ENCODE data around the gene CAMKMT.
"Not testable (repeated sequence)": the region's sequence is repeated elsewhere in the genome, so short reads cannot be mapped to it uniquely, and the experiment has no call there.

CAMKMT gene

DNA sequence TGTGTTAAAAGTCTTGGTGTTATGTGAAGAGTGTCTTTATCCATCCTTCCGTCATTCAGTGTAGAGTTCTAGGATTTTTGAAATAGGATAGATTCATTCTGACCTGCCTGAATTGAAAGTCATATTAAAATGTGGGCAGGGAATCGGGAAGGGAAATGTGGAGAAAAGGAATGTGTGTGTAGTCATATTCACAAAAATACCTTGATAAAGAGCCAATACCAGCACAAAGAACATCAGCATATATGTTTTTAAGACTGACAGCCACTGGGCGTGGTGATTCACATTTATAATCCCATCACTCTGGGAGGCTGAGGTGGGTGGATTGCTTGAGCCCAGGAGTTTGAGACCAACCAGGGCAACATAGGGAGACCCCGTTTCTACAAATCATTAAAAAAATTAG is 188.1 kb downstream of the CAMKMT start:
- DNase-seq (ENCODE audit: low read depth, low spot score): no peak

DNA sequence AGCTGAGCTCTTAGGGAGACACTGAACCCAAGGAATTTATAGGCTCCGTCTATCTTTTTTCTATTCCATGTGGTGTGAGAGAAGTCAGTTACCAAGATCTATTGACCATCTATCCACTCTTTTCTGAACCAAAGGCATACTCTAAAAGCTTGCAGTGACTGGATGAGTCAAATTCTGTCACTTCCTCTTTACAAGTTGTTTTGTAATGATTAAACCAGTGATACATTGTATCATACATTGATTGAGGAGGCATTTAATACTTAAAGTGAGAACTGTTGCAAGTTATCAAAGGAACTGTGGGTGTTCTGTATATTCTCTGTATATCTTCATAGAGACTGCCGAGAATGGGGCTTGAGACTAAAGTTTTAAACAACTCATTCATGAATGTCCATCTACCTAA is 188.8 kb downstream of the CAMKMT start:
- DNase-seq (ENCODE audit: low read depth, low spot score): no peak

DNA sequence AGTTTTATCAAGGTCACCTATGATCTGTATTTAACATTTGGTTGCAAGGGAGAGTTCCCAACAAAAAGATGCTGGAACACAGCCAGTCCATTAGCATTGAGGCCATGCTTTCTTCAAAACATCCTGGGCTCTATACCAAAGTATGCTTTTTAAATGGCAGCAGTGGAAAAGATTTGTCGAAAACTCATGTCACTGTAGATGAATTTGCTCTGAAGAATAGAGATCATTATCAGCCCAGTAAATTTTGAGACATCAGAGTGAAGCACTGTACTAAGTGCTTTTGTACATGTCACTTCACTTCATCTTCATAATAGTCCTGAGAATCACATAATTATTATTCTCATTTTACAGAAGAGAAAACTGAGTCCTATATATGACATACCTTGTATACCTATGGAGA is 189.8 kb downstream of the CAMKMT start:
- no peak for DNase-seq (ENCODE audit: low read depth, low spot score)

DNA sequence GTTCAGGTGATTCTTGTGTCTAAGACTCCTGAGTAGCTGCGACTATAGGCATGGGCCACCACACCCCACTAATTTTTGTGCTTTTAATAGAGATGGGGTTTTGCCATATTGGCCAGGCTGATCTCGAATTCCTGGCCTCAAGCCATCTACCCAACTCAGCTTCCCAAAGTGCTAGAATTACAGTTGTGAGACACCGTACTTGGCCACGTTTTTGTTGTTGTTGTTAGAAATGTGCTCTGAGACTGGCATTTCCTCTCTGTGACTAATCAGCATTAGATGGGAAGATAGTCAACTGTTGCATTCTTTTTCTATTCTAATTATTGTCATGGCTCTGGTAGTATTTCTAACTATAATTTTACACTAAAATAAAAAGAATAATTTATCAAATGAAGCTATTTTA is 191.7 kb downstream of the CAMKMT start:
- no peak for DNase-seq (ENCODE audit: low read depth, low spot score)

DNA sequence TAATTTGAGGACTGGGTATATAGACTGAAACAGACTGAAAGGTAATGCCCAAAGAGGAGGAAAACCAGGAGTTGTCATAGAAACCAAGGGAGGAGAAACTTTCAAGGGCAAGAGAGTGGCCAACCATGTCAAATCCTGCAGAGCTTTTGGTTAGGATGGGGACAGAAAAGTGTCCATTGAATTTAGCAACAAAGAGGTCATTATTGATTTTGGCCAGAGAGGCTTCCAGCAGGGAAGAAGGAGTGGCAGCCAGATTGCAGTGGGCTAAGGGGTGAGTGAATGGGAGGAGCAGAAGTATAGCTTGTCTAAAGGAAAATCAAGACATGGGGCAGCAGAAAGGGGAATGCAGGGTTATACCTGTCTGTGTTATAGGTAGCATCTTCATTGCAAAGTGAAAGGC is 194.0 kb downstream of the CAMKMT start:
- DNase-seq (ENCODE audit: low read depth, low spot score): no peak

DNA sequence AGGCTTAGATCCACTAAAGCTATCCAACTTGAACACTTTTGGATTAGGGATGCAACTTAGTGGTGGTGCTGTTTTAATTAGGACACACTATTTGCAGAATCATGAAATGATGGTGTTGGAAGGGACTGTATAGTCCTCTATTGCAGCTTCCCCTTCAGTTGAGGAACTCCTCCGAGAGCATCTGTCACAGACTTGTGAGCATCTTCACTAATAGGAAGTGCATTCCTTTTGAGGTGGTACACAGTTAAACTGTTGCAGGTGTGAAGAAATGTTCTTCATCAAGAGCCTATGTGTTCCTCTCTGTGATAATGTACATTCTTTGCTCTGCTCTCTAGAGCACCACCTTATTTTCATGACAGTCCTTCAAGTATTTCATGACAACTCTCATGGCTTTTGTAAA is 197.4 kb downstream of the CAMKMT start:
- no peak for DNase-seq (ENCODE audit: low read depth, low spot score)

DNA sequence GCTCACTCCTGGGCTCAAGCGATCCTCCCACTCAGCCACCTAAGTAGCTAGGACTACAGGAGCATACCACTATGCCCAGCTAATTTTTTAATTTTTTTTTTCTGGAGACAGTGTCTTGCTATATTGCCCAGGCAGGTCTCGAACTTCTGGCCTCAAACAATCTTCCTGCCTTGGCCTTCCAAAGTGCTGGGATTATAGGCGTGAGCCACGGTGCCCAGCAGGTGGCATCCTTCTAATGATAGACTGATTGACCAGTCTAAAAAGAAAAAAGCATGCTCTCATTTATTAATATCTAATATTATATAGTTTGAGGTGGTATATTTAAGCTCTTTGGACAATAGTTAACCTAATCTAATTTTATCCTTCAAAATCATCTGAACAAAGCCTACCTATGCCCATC is 198.6 kb downstream of the CAMKMT start:
- DNase-seq (ENCODE audit: low read depth, low spot score): no peak

DNA sequence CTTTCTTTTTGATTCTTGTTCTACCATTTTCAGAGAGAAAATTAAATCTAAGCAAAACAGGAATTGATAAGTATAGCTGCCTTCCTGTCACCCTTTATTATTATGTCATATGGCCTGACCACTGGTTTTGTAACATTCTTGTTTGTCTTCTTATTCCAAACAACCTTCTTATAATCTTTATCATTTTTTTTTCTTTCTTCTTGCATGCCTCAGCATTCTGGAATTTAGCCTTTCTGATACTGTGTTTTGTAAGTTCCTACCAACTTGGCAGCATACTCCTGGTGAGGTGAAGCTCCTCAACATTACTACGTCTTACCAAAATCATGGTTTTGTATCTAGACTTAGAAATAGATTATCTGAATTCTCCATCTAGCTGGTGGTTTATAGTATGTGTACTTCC is 199.2 kb downstream of the CAMKMT start:
- DNase-seq (ENCODE audit: low read depth, low spot score): no peak

DNA sequence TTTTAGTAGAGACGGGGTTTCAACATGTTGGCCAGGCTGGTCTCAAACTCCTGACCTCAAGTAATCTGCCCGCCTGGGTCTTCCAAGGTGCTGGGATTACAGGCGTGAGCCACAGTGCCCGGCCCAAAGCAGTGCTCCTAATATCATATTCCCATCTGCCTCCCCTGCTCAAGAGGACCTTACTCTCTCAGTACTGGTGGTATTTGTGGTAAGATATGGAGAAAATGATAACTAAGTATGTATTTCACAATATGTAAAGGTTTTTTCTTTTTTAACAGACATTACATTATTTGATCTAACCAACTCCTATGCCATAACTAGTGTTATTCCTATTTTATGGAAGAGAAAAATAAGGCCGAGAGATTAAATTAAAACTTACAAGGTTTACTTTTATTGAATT is 201.0 kb downstream of the CAMKMT start:
- DNase-seq (ENCODE audit: low read depth, low spot score): no peak

DNA sequence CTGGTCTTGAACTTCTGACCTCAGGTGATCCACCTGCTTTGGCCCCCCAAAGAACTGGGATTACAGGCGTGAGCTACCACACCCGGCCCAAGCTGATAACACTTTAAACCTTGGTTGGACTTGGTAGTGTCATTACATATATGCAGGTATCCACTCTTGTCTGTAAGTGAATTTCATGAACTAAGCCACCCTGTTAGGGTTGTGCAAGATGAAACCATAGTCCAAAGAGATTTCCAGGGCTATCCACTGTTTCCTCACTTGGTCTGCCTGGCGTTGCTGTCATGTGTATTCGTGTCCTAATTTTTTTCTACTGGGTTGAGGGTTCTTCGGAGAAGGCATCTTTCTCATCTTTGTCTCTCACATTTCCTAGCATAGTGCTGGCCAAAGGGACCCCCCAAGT is 203.0 kb downstream of the CAMKMT start:
- DNase-seq (ENCODE audit: low read depth, low spot score): no peak

DNA sequence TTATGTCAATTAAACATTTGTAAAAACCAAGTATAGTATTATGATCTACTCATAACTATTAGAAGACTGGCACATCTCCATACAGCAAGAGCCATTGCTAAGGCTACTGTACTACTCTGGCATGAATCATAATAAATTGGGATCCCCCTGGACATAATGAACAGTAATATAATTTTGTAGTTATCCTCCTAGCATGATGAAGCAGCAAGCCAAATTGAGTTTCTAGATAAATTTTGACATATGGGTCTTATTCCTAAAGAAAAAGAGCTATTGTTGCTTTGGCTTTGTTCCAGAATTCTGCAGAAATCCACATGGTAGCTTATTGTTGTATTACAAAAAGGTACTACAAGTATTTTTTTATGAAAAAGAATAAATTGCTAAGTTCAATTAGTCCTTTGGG is 204.3 kb downstream of the CAMKMT start:
- no peak for DNase-seq (ENCODE audit: low read depth, low spot score)

DNA sequence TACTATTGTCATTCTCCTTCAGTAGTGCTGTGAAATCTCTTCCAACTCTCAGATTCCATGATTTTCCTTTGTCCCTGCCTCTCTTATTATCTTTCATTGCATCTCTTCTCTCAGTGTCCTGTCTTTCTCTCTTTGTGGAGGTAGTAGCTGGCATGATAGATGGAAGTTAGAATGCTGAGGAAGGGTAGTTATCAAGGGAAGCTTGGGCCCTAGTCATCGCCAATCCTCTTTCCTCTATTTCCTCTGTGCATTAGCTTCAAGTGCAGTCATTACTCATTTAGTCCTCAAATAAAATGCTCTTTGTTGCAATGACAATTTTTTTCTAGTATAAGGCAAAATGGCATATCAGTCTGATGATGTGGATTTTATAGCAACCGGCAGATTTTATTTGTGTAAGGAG is 207.7 kb downstream of the CAMKMT start:
- DNase-seq (ENCODE audit: low read depth, low spot score): no peak

DNA sequence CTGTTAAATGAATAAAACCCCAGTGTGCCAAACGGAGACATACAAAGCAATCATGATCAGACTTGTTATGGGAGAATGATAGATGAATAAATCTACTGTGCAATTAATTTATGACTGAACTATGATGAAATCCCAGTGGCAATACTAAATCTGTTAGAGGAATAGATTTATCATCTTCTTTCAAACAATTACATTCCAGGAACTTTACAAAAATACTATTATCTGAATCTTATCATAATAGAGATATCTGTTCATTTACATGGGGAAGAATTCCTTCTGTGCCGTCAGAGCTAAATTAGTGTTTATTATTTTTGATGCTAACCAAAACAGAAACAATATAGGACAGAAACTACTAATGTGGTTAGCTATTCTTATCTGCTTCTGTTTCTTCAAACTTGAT is 208.5 kb downstream of the CAMKMT start:
- no peak for DNase-seq (ENCODE audit: low read depth, low spot score)

DNA sequence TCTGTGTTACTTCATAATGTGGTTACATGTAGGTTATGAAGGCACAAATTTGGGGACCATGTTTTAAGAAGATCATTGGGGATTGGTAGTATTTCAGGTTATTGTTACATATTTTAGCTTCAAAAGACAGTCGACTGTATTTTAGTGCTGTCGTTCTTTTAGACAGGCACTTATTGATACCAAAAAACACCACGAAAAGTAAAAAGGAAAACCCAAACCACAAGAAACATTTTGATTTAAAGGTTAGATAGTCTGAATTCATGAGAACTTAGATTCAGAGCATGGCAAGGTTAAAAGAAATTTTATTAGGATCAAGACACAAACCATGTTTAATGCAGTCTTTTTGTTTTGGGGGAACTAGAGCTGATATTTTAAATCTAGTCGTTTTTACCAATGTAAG is 209.0 kb downstream of the CAMKMT start:
- no peak for DNase-seq (ENCODE audit: low read depth, low spot score)

DNA sequence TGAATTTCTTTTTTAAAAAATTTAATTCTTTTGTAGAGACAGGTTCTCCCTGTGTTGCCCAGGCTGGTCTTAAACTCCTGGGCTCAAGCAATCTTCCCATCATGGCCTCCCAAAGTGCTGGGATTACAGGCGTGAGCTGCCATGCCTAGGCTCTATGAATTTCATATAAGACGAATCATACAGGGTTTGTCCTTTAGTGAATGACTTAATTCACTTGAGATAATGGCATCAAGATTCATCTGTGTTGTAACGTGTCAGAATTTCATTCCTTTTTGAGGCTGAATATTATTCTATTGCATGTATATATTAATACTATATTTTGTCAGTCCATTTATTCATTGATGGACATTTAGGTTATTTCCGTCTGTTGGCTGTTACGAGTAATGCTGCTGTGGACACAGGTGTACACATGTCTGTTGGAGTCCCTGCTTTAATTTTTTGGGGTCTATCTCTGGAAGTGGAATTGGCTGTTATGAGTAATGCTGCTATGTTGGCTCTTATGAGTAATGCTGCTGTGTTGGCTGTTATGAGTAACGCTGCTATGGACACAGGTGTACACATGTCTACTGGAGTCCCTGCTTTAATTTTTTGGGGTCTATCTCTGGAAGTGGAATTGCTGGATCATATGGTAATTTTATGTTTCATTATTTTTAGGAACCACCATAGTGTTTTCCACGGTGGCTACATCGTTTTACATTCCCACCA is 210.6 kb downstream of the CAMKMT start:
- DNase-seq (ENCODE audit: low read depth, low spot score): no peak

DNA sequence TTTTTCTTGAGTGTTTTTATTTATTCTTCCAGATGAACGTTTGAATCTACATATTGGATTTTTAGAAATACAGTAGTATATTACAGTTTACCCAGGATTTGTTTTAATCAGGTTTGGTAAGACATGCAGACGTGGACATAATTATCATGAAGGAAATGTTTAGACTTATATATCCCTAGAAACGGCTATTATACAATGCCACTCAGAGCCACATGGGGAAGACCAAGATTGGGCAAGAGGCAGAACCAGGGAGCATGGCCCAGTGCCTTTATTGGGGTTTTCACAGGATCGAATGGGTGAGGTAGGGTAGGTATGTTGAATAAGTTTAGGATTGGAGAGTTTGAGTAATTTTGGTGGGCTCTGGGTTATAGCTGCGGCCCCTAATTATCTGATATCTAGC is 212.2 kb downstream of the CAMKMT start:
- no peak for DNase-seq (ENCODE audit: low read depth, low spot score)

DNA sequence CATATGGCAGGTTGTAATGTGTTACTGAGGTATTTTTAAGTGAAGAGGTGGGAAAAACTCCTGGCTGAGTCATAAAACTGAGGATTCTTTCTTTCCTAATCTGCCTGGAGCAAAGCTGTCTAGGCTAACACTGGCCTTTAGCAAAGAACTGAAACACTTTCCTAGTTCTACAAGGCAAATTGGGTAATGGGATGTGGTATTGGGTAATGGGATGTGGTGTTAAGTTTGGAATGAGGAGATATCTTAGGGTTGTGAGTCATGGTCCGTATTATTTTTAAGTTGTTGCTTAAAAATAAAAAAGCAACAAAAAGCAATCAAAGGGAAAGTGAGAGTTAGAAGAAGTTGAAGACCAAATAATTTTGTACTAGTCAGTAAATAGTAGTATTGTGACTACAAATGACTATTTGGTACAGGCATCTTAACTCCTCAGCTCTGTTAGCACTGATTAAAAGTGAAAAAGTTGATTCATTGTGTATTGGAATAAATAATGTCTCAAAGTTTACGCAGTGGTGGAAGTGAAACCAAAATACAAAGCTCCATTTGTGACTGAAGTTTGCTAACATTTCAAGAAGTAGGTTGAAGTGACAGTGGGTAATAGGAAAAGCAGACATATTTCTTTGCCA is 216.8 kb downstream of the CAMKMT start:
- DNase-seq (ENCODE audit: low read depth, low spot score): no peak

DNA sequence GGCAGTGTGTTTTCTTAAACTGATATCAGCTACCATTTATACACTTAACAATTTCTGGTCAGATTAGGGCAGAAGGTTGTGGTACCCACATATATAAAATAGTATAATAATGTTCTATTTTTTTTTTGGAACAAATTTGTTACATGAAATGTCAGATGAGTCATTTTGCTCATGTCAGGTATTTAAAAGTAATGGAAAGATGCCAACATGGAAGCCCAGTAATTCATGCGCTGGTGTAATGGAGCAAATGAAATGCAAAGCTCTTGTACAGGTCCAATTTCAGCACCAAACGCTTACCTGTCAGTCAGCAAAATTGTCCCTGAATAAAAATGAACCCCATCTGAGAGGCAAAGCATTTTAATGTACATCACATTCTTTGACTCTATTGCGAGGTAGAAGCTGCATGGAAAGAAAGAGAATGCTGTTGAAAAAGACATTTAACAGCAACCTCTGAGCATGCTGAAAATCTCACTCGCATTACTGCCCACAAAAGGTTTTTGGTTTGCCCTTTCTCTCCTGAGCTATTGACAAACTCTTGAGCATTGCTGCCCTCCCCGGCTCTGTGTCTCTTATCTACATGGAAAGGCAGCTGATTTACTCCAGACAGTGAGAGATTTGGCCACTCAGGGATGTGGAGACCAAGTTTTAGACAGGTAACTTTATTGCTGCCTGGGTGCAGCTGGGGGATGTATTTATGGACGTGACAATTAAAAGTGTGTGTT is 217.5 kb downstream of the CAMKMT start:
- no peak for DNase-seq (ENCODE audit: low read depth, low spot score)

DNA sequence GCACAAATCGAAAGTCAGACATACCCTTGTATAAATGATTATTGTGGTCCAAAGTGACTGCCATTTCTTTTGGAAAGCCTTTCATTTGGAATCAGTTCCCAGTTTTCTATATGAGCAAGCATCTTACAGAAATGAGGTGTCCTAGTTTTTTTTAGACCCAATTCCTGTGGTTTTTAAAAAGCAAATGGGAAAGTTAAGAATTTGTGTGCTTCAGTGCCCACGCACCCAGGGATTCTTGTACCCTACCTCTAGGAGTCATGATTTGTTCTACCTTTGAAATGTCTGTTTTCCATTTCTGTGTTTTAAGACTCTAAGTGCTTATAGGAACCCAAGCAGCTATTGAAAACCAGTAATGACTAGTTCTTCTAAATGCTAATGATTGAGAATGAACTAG is 218.1 kb downstream of the CAMKMT start:
- DNase-seq (ENCODE audit: low read depth, low spot score): no peak

DNA sequence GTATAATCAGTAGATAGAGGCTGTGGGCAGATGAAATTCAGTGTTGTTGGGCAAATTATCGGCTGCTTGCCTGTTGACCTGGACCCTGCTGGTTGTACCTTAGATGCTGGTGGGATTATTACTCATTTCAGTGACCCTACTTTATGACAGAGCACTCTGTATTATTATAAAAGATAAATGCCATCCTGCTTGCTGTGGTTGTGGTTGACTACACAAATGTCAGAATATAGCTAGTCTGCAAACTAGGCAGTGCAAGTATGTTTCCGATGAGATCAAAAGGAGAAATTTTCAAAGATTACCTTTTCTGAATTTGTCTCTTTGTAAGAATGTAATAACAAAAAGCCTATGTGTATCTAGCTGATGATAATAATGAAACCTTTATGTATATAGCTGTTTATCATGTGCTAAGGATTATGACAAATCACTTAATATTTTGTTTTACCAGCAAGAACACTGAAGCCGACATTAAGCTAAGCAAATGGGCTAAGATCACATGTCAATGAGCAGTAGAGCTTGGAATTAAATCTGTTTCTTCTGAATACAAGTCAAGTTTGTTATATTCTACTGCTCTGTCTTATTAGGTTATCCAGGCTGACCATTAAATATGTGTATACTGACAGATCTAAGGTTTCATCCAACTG is 219.2 kb downstream of the CAMKMT start:
- no peak for DNase-seq (ENCODE audit: low read depth, low spot score)

DNA sequence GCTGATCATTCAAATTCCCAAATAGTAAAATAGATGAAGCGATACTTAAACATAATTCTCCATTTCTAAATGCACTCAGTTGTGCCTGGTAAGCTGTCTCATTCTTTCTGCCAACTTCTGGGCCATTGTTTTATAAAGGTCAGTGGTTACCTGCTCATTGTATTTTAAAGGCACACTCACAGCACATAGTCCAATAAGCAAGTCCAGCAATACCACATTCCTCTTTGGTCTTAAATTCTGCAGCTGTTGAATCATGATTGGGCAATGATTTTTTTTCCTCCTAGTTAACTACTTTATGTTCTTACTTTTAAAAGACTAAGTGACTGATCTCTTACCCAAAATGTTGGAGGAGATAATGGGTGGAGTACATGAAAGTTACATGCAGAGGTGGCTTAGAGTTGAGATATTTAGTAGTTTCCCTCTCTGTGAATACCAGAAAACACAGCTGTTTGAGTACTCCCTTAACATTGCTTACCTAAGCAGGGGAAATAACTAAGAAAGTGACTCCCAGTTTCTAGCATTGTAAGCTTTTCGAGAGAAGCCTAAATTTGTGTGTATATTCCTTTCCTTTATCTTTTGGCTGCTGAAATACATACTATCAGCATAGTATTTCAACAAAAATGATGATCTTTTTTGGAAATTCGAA is 220.7 kb downstream of the CAMKMT start:
- no peak for DNase-seq (ENCODE audit: low read depth, low spot score)

DNA sequence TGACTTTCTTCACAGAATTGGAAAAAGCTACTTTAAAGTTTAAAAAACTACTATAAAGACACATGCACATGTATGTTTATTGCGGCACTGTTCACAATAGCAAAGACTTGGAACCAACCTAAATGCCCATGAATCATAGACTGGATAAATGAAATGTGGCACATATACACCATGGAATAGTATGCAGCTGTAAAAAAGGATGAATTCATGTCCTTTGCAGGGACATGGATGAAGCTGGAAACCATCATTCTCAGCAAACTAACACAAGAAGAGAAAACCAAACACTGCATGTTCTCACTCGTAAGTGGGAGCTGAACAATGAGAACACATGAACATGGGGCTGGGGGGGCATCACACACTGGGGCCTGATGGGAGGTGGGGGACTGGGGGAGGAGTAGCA is 233.9 kb downstream of the CAMKMT start:
- not testable (repeated sequence) for DNase-seq (ENCODE audit: low read depth, low spot score)
